CD8-positive, alpha-beta memory T cell (primary cell): ENCODE measurements around the gene NATD1. TPM values are rescaled to one million over a fixed set of nuclear protein-coding genes. Genes with fewer than 3 reads are reported as not detected.

Source experiments
- CTCF ChIA-PET: fragments of 350-600 bp; sonication (Branson Sonifier 250); formaldehyde crosslinking; loops from one replicate; lab custom pipeline; 2021; ENCODE audit warnings: antibody characterized with exemption; lab: Charles Lee
- POLR2A ChIA-PET: fragments of 350-600 bp; sonication (Branson Sonifier 250); formaldehyde crosslinking; loops from one replicate; lab custom pipeline; 2021; ENCODE audit warnings: antibody characterized with exemption; lab: Charles Lee
- DNase-seq, 5 donors: peaks; one replicate each; pipeline versions ENCODE4 v3.0.0 to v3.0.0-alpha.2; 2020 to 2022; ENCODE audit warnings: mixed read lengths in 1 of 5
- H3K27ac ChIP-seq: one replicate; pipeline ENCODE4 v1.7.0; 2013; ENCODE audit warnings: low read depth, mild to moderate bottlenecking, low read length, moderate library complexity
- H3K27me3 ChIP-seq: 2 replicates; pipeline ENCODE4 v1.7.0; 2013; ENCODE audit warnings: low read length, mild to moderate bottlenecking; ENCODE audit not compliant: insufficient read depth, poor library complexity, severe bottlenecking
- H3K36me3 ChIP-seq: 2 replicates; pipeline ENCODE4 v1.7.0; 2013; ENCODE audit warnings: mild to moderate bottlenecking, low read length, moderate library complexity; ENCODE audit not compliant: insufficient read depth
- H3K4me1 ChIP-seq: 2 replicates; pipeline ENCODE4 v1.7.0; 2013; ENCODE audit warnings: mild to moderate bottlenecking, low read length, moderate library complexity; ENCODE audit not compliant: insufficient read depth
- H3K4me3 ChIP-seq: 2 replicates; pipeline ENCODE4 v1.7.0; 2013; ENCODE audit warnings: mild to moderate bottlenecking, low read length
- H3K9me3 ChIP-seq: 2 replicates; pipeline ENCODE4 v1.7.0; 2013; ENCODE audit warnings: mild to moderate bottlenecking, low read length
- H3K27ac Mint-ChIP-seq, 8 donors: one replicate each; pipeline ENCODE4 v1.8.0; 2020 to 2021; ENCODE audit warnings: mixed read lengths in 8 of 8, mild to moderate bottlenecking in 6 of 8, inconsistent platforms in 3 of 8, moderate library complexity in 3 of 8
- H3K27me3 Mint-ChIP-seq, 2 donors: one replicate each; pipeline ENCODE4 v1.8.0; 2020 to 2021; ENCODE audit warnings: mixed read lengths in 2 of 2, mild to moderate bottlenecking in 1 of 2, moderate library complexity in 1 of 2
- H3K36me3 Mint-ChIP-seq, 3 donors: one replicate each; pipeline ENCODE4 v1.8.0; 2020 to 2021; ENCODE audit warnings: mixed read lengths in 3 of 3, inconsistent platforms in 1 of 3, mild to moderate bottlenecking in 1 of 3
- H3K4me1 Mint-ChIP-seq, 3 donors: one replicate each; pipeline ENCODE4 v1.8.0; 2020 to 2021; ENCODE audit warnings: mixed read lengths in 3 of 3, inconsistent platforms in 1 of 3, mild to moderate bottlenecking in 1 of 3
- H3K4me3 Mint-ChIP-seq, 7 donors: one replicate each; pipeline ENCODE4 v1.8.0; 2020 to 2021; ENCODE audit warnings: mixed read lengths in 7 of 7, mild to moderate bottlenecking in 6 of 7, moderate library complexity in 4 of 7, inconsistent platforms in 2 of 7
- H3K9me3 Mint-ChIP-seq, 5 donors: one replicate each; pipeline ENCODE4 v1.8.0; 2020 to 2022; ENCODE audit warnings: mixed read lengths in 5 of 5, mild to moderate bottlenecking in 3 of 5, moderate library complexity in 2 of 5, inconsistent platforms in 1 of 5
- polyA plus RNA-seq: library from polyadenylated mRNA; unstranded; fragments of 300-500 nt; fragmentation: Illumina TruSeq; gene quantifications from one replicate; pipeline ENCODE4 v1.2.3, GENCODE V29; 2021
- total RNA-seq, 2 experiments: library from RNA; stranded (reverse); gene quantifications; one replicate each; pipeline ENCODE4 v1.2.3, GENCODE V29; 2021

NATD1 gene, protein sequence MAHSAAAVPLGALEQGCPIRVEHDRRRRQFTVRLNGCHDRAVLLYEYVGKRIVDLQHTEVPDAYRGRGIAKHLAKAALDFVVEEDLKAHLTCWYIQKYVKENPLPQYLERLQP
- total RNA-seq (1 to 10 TPM; 2.7 to 2.8 TPM), polyA plus RNA-seq (3.0 TPM)

DNA sequence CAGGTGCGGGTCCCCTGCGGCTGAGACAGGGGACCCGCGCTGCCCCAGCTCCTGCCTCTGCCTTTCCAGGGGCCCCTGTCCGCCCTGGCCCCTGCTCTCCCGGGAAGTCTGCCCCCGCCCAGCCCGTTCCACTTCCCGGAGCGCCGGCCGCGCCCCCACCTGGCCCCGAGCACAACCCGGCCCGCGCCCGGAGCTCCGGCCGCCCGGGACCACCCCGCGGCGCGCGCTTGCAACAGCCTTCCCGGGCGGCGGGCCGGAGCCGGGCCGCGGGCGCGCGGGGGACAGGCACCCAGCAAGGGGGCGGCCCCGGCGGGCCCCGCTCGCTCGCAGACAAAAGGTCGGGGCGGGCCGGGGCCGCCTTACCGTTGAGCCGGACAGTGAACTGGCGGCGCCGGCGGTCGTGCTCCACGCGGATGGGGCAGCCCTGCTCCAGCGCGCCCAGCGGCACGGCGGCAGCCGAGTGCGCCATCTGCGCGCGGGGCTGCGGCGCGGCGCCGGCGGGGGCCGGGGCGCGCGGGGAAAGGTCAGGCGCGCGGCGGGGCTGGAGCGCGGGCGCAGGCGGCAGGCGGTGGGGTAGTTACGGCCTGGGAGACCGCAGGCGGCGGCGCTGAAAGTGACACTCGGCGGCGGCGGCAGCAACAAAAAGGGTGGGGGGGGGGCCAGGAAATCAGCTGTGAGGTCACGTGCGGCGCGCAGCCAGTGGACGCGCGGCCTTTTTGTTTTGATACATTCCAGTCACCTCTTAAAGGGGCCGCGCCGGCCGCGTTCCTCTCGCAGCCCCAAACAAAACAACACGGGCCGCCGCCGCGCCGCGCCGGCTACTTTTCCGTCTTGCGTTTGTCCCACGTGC is at the start of gene NATD1:
Gene NATD1, minus strand, starts transcription at position 615 of the 850 bp plus-strand sequence. Its CDS starts 146 bp downstream, at position 469.
- peak within 1 kb of the TSS; percentile 67 for H3K27ac ChIP-seq
- CTCF ChIA-PET, result interaction anchor here (0.6 to 1.6 kb wide), 3 partner anchors 23 to 124 kb away, joined by 3 to 5 read pairs (median 3); no protein-coding TSS in a partner anchor
- no peaks in the 10 kb centered on the region for H3K36me3 ChIP-seq
- Mint-ChIP-seq H3K36me3 (peaks cover 0 to 3% (median 0%) of the 10 kb centered on the region in 3 donors), H3K27me3 (no peaks in the 10 kb centered on the region), H3K27ac (peak within 1 kb of the TSS; percentile 82 to 98 (median 92)), H3K9me3 (no peaks in the 10 kb centered on the region), H3K4me1 (peaks cover 32 to 57% (median 46%) of the 10 kb centered on the region in 3 donors), H3K4me3 (peak within 1 kb of the TSS; percentile 87 to 98 (median 90))
- H3K4me1 ChIP-seq, result peaks cover 20% of the 10 kb centered on the region
- POLR2A ChIA-PET, result interaction anchor here (0.6 to 3.2 kb wide), 4 partner anchors 15 to 210 kb away, joined by 3 to 18 read pairs (median 6); partner anchors contain the start of gene USP22
- H3K9me3 ChIP-seq, result no peaks in the 10 kb centered on the region
- peak; percentile 73 to 87 (median 76) for DNase-seq
- peak within 1 kb of the TSS; percentile 88 for H3K4me3 ChIP-seq
- no peaks in the 10 kb centered on the region for H3K27me3 ChIP-seq

DNA sequence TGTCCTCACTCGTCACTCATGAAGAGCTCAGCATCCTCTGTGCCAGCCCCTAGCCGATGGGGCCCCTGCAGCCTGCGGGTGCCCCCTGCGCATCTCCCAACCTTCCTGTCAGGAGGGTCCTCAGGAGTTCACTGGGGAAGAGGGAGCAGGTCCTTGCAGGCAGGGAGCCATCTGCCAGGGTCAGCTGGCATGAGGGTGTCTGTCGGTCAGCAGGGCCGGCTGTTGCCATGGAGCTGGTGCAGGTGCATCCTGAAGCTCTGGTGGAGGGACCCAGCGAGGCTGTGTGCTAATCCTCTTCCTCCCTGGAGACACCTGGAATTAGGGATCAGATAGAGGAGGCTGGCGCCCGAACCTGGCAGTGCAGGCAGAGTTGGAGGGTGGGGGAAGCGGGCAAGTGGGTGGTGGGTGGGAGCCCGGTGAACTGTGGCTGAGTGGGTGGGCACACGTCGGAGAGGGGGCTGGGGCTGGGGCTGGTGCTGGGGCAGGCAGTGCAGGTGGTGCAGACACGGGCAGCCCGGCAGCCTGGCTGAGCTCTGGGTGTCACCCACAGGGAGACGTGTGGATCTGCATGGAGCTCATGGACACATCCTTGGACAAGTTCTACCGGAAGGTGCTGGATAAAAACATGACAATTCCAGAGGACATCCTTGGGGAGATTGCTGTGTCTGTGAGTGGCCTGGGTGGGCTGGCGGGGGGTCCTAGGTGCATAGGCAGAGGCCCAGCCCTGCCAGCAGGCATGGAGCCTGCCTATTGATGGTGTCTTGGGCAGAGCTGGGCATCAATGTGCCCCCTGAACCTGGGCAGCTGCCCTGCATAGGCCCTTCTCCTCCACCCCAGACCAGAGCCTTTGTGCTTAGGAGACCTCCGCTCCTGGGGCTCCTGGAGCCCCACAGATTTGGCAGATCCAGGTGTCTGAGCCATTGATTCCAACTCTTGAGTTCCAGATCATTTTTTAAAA is 48.7 kb upstream of the NATD1 start:
- H3K36me3 Mint-ChIP-seq, result peaks cover 6 to 81% (median 8%) of the 10 kb centered on the region in 3 donors
- Histone ChIP-seq H3K27me3 (no peaks in the 10 kb centered on the region), H3K4me1 (no peaks in the 10 kb centered on the region), H3K36me3 (peaks cover 45% of the 10 kb centered on the region), H3K9me3 (no peaks in the 10 kb centered on the region), H3K4me3 (no peak overlapping the region), H3K27ac (no peak overlapping the region)
- POLR2A ChIA-PET, result no interaction called here
- no peak for DNase-seq
- H3K9me3 Mint-ChIP-seq, result peaks cover 0 to 17% (median 11%) of the 10 kb centered on the region in 5 donors
- H3K27me3 Mint-ChIP-seq, result no peaks in the 10 kb centered on the region
- peak overlapping the region in 2 of 8 donors; percentile 25 to 43 for H3K27ac Mint-ChIP-seq
- peaks cover 0 to 2% (median 0%) of the 10 kb centered on the region in 3 donors for H3K4me1 Mint-ChIP-seq
- H3K4me3 Mint-ChIP-seq, result no peak overlapping the region
- CTCF ChIA-PET, result interaction anchor here (1.4 kb wide), 1 partner anchor 22 kb away, joined by 4 read pairs; no protein-coding TSS in a partner anchor

DNA sequence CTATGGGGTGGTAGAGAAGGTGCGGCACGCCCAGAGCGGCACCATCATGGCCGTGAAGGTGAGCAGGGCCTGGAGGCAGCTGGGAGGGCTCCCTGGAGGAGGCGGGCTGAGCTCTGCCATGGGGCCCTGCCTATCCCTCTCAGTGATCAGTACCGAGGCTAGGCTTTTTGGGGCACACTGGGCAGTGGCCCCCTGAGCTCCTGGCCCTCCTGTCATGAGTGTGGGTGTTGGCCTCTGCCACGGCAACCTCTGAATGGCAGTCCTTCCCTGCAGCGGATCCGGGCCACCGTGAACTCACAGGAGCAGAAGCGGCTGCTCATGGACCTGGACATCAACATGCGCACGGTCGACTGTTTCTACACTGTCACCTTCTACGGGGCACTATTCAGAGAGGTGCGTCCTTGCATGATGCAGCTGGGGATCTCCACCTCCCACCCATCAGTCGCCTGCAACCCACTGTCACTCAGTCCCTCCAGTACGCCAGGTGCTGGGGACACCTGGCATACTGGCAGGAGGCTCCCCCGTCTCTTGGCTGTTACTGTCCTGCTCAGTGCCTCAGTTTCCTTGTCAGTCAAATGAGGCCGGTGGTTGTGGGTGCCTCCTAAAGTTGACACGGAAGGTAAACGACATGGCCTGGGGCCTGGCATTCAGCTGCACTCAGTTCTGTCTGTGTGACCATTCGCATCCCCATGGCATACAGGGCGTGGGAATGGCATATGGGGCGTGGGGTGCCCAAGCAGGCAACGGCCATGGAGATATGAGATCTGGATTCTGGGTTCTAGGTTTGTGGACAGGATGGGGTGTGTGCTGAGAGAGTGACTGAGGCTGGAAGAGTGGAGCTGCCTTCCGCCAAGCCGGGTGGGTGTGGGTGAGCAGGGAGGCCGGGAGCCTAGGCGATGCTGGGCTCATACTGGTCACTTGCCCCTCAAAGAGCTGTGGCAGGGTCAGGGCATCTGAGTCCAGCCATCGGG is 47.7 kb upstream of the NATD1 start:
- Histone ChIP-seq H3K27me3 (no peaks in the 10 kb centered on the region), H3K4me1 (no peaks in the 10 kb centered on the region), H3K4me3 (no peak overlapping the region), H3K36me3 (peaks cover 45% of the 10 kb centered on the region), H3K9me3 (no peaks in the 10 kb centered on the region), H3K27ac (no peak overlapping the region)
- peak overlapping the region in 1 of 7 donors; percentile 44 for H3K4me3 Mint-ChIP-seq
- peak overlapping the region in 1 of 8 donors; percentile 1 for H3K27ac Mint-ChIP-seq
- peaks cover 0 to 3% of the 10 kb centered on the region in 2 donors for H3K27me3 Mint-ChIP-seq
- peaks cover 0 to 7% (median 2%) of the 10 kb centered on the region in 3 donors for H3K4me1 Mint-ChIP-seq
- CTCF ChIA-PET, result interaction anchor here (0.8 to 1.4 kb wide), 2 partner anchors 21 kb away, joined by 3 to 4 read pairs; no protein-coding TSS in a partner anchor
- peaks cover 5 to 74% (median 8%) of the 10 kb centered on the region in 3 donors for H3K36me3 Mint-ChIP-seq
- POLR2A ChIA-PET, result no interaction called here
- peaks cover 0 to 21% (median 11%) of the 10 kb centered on the region in 5 donors for H3K9me3 Mint-ChIP-seq
- no peak for DNase-seq

DNA sequence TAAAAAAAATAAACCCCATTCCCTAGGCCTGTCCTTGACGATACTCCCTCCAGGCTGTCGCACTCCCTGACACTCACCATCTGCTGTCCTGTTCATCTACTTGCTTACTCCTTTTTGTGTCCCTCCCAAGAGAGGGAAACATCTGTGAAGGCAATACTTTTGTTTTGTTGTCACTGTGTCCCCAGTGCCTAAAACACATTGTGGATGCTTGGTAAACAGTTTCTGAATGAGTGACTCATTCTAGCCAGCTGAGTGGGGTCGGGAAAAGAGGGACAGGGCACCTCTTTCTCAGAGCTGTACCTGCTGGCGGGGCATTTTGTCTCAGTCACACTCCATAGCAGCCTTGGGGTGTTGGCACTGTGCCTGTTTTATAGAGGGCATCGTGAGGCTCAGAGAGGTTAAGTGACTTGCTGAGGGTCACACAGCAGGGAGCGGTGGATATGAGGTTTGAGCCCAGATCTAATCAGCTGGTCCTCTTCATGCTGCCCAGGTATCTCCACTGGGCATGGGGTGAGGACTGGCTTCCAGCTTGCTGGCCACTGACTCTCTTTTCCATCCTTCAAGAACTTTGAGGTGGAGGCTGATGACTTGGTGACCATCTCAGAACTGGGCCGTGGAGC is 46.9 kb upstream of the NATD1 start:
- H3K4me1 Mint-ChIP-seq, result peaks cover under 1 to 11% (median 4%) of the 10 kb centered on the region in 3 donors
- Histone ChIP-seq H3K36me3 (peaks cover 45% of the 10 kb centered on the region), H3K27me3 (no peaks in the 10 kb centered on the region), H3K27ac (no peak overlapping the region), H3K9me3 (no peaks in the 10 kb centered on the region), H3K4me3 (no peak overlapping the region), H3K4me1 (no peaks in the 10 kb centered on the region)
- ChIA-PET POLR2A (no interaction called here), CTCF (no interaction called here)
- H3K27ac Mint-ChIP-seq, result peak overlapping the region in 1 of 8 donors; percentile 47
- peaks cover 0 to 24% (median 11%) of the 10 kb centered on the region in 5 donors for H3K9me3 Mint-ChIP-seq
- H3K36me3 Mint-ChIP-seq, result peaks cover 5 to 70% (median 8%) of the 10 kb centered on the region in 3 donors
- DNase-seq, result no peak
- peaks cover 0 to 3% of the 10 kb centered on the region in 2 donors for H3K27me3 Mint-ChIP-seq
- no peak overlapping the region for H3K4me3 Mint-ChIP-seq

DNA sequence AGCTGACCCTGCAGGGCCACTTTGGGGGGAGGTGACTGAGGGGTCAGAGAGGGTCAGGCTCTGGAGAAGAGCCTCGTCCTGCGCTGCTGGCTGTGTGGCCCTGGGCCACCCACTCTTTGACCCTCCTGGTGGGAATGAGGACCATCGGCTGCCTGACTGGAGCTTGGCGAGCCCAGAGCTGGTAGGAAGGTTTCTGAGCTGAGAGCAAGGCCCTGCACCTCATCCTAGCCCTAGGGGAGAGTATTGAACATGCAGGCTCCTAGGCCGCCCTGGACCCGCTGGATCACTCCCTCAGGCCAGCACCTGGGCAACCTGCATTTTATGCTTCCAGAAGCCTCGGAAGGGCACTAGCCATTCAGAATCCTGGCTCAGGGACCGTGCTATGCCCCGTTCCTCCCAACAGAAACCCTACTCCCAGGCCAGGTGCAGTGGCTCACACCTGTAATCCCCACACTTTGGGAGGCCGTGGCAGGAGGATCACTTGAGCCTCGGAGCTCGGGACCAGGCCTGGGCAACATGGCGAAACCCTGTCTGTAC is 45.8 kb upstream of the NATD1 start:
- ChIA-PET CTCF (interaction anchor here (1.2 kb wide), 2 partner anchors 15 to 22 kb away, joined by 3 read pairs; no protein-coding TSS in a partner anchor), POLR2A (no interaction called here)
- peaks cover 3 to 29% (median 11%) of the 10 kb centered on the region in 5 donors for H3K9me3 Mint-ChIP-seq

More for the DNA sequence above, 45.8 kb upstream of the NATD1 start:
- Mint-ChIP-seq H3K4me3 (no peak overlapping the region), H3K27ac (peak overlapping the region in 2 of 8 donors; percentile 38 to 48), H3K4me1 (peaks cover 11 to 21% (median 14%) of the 10 kb centered on the region in 3 donors), H3K27me3 (peaks cover 0 to 7% of the 10 kb centered on the region in 2 donors), H3K36me3 (peaks cover 5 to 67% (median 8%) of the 10 kb centered on the region in 3 donors)
- Histone ChIP-seq H3K4me3 (no peak overlapping the region), H3K36me3 (peaks cover 42% of the 10 kb centered on the region), H3K27me3 (no peaks in the 10 kb centered on the region), H3K4me1 (no peaks in the 10 kb centered on the region), H3K9me3 (no peaks in the 10 kb centered on the region), H3K27ac (no peak overlapping the region)
- no peak for DNase-seq
